IMR-90 (cell line): ENCODE results near the gene AOC2. TPM values are rescaled to one million over a fixed set of nuclear protein-coding genes. Genes with fewer than 3 reads are reported as not detected.

ENCODE experiments used
- ATAC-seq: fragments of 200-7000 bp; cut with Tn5 transposase; 2 replicates; pipeline ENCODE4 v1.9.1; 2020; ENCODE audit warnings: low read depth, mild to moderate bottlenecking, moderate library complexity
- BruUV-seq: library from RNA; stranded (reverse); fragments of 400-500 nt; replicated peaks from 2 replicates; lab custom pipeline; 2021; lab: Mats Ljungman, UMichigan
- CTCF ChIA-PET: fragments of 300-600 bp; formaldehyde crosslinking; extraction: SDS; loops from one replicate; lab custom pipeline; 2021; ENCODE audit warnings: antibody characterized with exemption; lab: Yijun Ruan, JAX
- POLR2A ChIA-PET: fragments of 300-600 bp; sonication (Branson Sonifier 250); formaldehyde crosslinking; loops from one replicate; lab custom pipeline; 2022; ENCODE audit warnings: antibody characterized with exemption; ENCODE audit not compliant: unreplicated experiment; lab: Charles Lee
- DNase-seq: peaks from one replicate; pipeline ENCODE4 v3.0.0; 2013
- H2AFZ ChIP-seq: replicated peaks from 2 replicates; pipeline ENCODE3; 2013; ENCODE audit warnings: low read length, mild to moderate bottlenecking; ENCODE audit not compliant: poor library complexity
- H2AK5ac ChIP-seq: 2 replicates; pipeline ENCODE4 v1.6.1; 2013; ENCODE audit warnings: low read depth, low read length, inconsistent platforms
- H2AK9ac ChIP-seq: replicated peaks from 2 replicates; pipeline ENCODE3; 2013; ENCODE audit warnings: mild to moderate bottlenecking, low read depth, low read length, moderate library complexity; ENCODE audit not compliant: poor library complexity
- H2BK120ac ChIP-seq: 2 replicates; pipeline ENCODE4 v1.6.1; 2013; ENCODE audit warnings: low read depth, low read length, inconsistent platforms
- H2BK15ac ChIP-seq: 3 replicates; pipeline ENCODE4 v1.6.1; 2013; ENCODE audit warnings: low read depth, low read length, inconsistent platforms
- H2BK20ac ChIP-seq: 2 replicates; pipeline ENCODE4 v1.6.1; 2013; ENCODE audit warnings: low read depth, mild to moderate bottlenecking, inconsistent platforms, low read length, moderate library complexity
- H2BK5ac ChIP-seq: 2 replicates; pipeline ENCODE4 v1.6.1; 2013; ENCODE audit warnings: mild to moderate bottlenecking, low read depth, low read length, inconsistent platforms; ENCODE audit not compliant: poor library complexity, severe bottlenecking
- H3K14ac ChIP-seq: replicated peaks from 2 replicates; pipeline ENCODE4 v1.6.1; 2013; ENCODE audit warnings: low read depth, low read length, inconsistent platforms
- H3K18ac ChIP-seq: 2 replicates; pipeline ENCODE4 v1.6.1; 2013; ENCODE audit warnings: low read depth, low read length, control low read depth
- H3K23ac ChIP-seq: 2 replicates; pipeline ENCODE4 v1.6.1; 2013; ENCODE audit warnings: low read depth, low read length, inconsistent platforms
- H3K27ac ChIP-seq: 2 replicates; pipeline ENCODE4 v1.5.1; 2013; ENCODE audit warnings: mild to moderate bottlenecking, control low read depth, low read length; ENCODE audit not compliant: insufficient read depth
- H3K27me3 ChIP-seq: 2 replicates; pipeline ENCODE4 v1.6.1; 2013; ENCODE audit warnings: low read length; ENCODE audit not compliant: control insufficient read depth, insufficient read depth
- H3K36me3 ChIP-seq: 2 replicates; pipeline ENCODE4 v1.6.1; 2013; ENCODE audit warnings: low read length, mixed read lengths; ENCODE audit not compliant: control insufficient read depth, insufficient read depth
- H3K4ac ChIP-seq: 2 replicates; pipeline ENCODE4 v1.6.1; 2013; ENCODE audit warnings: low read depth, low read length, inconsistent platforms
- H3K4me1 ChIP-seq: 2 replicates; pipeline ENCODE4 v1.6.1; 2013; ENCODE audit warnings: low read length, mixed read lengths; ENCODE audit not compliant: control insufficient read depth, insufficient read depth
- H3K4me2 ChIP-seq: 2 replicates; pipeline ENCODE4 v1.6.1; 2013; ENCODE audit warnings: low read depth, mild to moderate bottlenecking, control low read depth, low read length, moderate library complexity
- H3K4me3 ChIP-seq: 2 replicates; pipeline ENCODE4 v1.5.1; 2013; ENCODE audit warnings: low read depth, mild to moderate bottlenecking, control low read depth, low read length, moderate library complexity; ENCODE audit not compliant: insufficient read depth
- H3K56ac ChIP-seq: 2 replicates; pipeline ENCODE4 v1.6.1; 2013; ENCODE audit warnings: low read length, inconsistent platforms; ENCODE audit not compliant: insufficient read depth; ENCODE audit errors: extremely low read depth
- H3K79me1 ChIP-seq, 2 experiments: 2 replicates each; pipeline ENCODE4 v1.6.1; 2013; ENCODE audit warnings: low read length in 2 of 2, inconsistent platforms in 1 of 2, low read depth in 1 of 2
- H3K9ac ChIP-seq: 2 replicates; pipeline ENCODE4 v1.6.1; 2013; ENCODE audit warnings: low read depth, low read length, control low read depth
- H3K9me1 ChIP-seq: 2 replicates; pipeline ENCODE4 v1.6.1; 2013; ENCODE audit warnings: low read length, inconsistent platforms; ENCODE audit not compliant: insufficient read depth
- H3K9me3 ChIP-seq: 2 replicates; pipeline ENCODE4 v1.6.1; 2013; ENCODE audit warnings: low read length; ENCODE audit not compliant: control insufficient read depth, insufficient read depth
- H4K20me1 ChIP-seq: 2 replicates; pipeline ENCODE4 v1.6.1; 2013; ENCODE audit warnings: low read length, inconsistent platforms; ENCODE audit not compliant: insufficient read depth
- H4K5ac ChIP-seq: 2 replicates; pipeline ENCODE4 v1.6.1; 2013; ENCODE audit warnings: mild to moderate bottlenecking, low read depth, low read length, control low read depth
- H4K8ac ChIP-seq, 2 experiments: 2 replicates each; pipeline ENCODE4 v1.6.1; 2013; ENCODE audit warnings: low read depth in 2 of 2, low read length in 2 of 2, control low read depth in 1 of 2, inconsistent platforms in 1 of 2
- H4K91ac ChIP-seq: 2 replicates; pipeline ENCODE4 v1.6.1; 2013; ENCODE audit warnings: low read depth, low read length, inconsistent platforms; ENCODE audit not compliant: insufficient read depth
- SMC3 ChIP-seq: fragments of 150-350 bp; IDR thresholded peaks from 2 replicates; pipeline ENCODE4 v1.6.1; 2016; ENCODE audit warnings: low read depth, mild to moderate bottlenecking, antibody characterized with exemption, low read length, moderate library complexity
- WGBS, 2 experiments: methylation state at CpG; one replicate each; pipeline versions ENCODE4 v1.1.5 to v1.1.7; 2013; ENCODE audit warnings: missing lambda C conversion rate in 2 of 2; ENCODE audit not compliant: insufficient read length in 1 of 2; ENCODE audit errors: extremely low coverage in 2 of 2; 5-methylcytosine and 5-hydroxymethylcytosine counted together
- dilution Hi-C: fragments of 300-500 bp; cut with HindIII; formaldehyde crosslinking; loops from one replicate; pipeline ENCODE4 v1.14.3; 2018; ENCODE audit warnings: low sequenced_read_pairs; ENCODE audit not compliant: unreplicated experiment
- in situ Hi-C: fragments of 300-500 bp; cut with MboI; formaldehyde crosslinking; loops from 3 replicates; pipeline ENCODE4 v1.14.3; 2019; ENCODE audit warnings: low sequenced_read_pairs, inconsistent platforms, mixed read lengths
- intact Hi-C: fragments of 100-400 bp; cut with micrococcal nuclease; formaldehyde crosslinking; loops from 2 replicates; pipeline ENCODE4 v1.10.0; 2022
- polyA plus RNA-seq, 3 experiments: library from polyadenylated mRNA; depleted of rRNA; stranded (reverse); fragments of >200 nt; gene quantifications; 2 replicates each; pipeline ENCODE4 v1.2.3, GENCODE V29; 2012; ENCODE audit warnings: low replicate concordance in 1 of 3
- total RNA-seq: library from RNA; depleted of rRNA; stranded (reverse); fragments of >200 nt; gene quantifications from 2 replicates; pipeline ENCODE4 v1.2.3, GENCODE V29; 2012
- TF ChIP-seq, protein P1 (sequence below): fragments of 150-350 bp; IDR thresholded peaks from 2 replicates; pipeline ENCODE4 v1.6.1; 2017; ENCODE audit warnings: mild to moderate bottlenecking, antibody characterized with exemption, low read length, low read depth
- TF ChIP-seq, protein P2 (sequence below): fragments of 150-350 bp; IDR thresholded peaks from 2 replicates; pipeline ENCODE4 v1.6.1; 2016; ENCODE audit warnings: low read depth, mild to moderate bottlenecking, low read length, moderate library complexity, borderline replicate concordance

AOC2 gene
- total and polyA plus RNA-seq, 2 of the 4 experiments (the other 2 are of a cell fraction) = 0.36 to 0.41 TPM

DNA sequence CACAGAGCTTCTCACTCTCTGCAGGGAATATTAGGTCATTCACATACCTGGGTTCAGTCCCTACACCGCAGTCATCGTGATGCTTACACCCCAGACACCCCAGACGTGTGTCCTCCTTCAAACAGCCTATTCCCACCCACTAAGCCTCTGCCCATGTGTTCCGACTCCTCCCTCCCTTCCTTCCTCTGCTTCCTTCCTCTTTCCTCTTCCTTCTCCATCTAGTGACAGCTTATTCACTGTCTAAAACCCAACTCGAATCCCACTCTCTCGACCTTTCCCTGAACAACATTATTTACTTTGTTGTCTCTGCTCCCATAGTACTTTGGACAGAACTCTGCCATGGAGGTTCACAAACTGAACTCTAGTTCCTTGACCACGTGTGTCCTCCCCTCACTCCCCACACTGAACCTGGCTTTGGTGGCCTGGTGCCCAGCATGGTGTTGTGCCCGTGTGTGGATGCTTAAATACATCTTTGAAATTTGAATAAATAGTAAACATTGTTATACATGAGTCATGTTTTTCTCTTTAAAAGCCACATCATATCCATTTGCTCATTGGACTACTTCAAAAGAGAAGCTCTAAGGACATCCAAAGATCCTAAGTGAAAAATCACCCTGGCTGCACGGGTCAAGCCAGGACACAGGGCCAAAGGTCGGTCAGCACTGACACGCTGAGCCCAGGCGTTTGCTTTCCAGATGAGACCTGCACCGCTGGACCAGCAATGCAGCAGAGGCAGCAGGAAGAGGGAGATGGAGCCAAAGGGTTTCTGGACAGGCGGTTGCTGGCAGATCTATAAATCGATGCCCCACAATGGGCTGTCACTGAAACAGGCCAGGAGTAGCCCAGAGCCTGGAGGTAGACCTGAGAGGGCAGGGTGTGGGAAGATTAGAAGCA, 42.1 kb downstream of the AOC2 start:
- DNase-seq = no peak
- Histone ChIP-seq H3K79me1 (no peaks in the 10 kb centered on the region), H3K14ac (no peak overlapping the region), H3K18ac (no peak overlapping the region), H4K8ac (no peak overlapping the region), H2BK120ac (no peak overlapping the region), H3K36me3 (no peaks in the 10 kb centered on the region), H3K23ac (no peak overlapping the region), H2BK5ac (no peak overlapping the region), H2AK5ac (no peak overlapping the region), H3K9ac (no peak overlapping the region), H4K91ac (no peak overlapping the region), H4K20me1 (no peaks in the 10 kb centered on the region), H3K27ac (no peak overlapping the region), H3K4me1 (peaks cover 2% of the 10 kb centered on the region; the same call in 1 of the 2 replicates), H3K9me3 (no peaks in the 10 kb centered on the region), H2AFZ (no peak overlapping the region), H3K9me1 (peaks cover 4% of the 10 kb centered on the region; the same call in 1 of the 2 replicates), H2BK15ac (no peak overlapping the region), H4K5ac (no peak overlapping the region), H3K27me3 (peaks cover 17% of the 10 kb centered on the region), H3K4me2 (no peak overlapping the region), H3K4me3 (no peak overlapping the region), H2AK9ac (no peak overlapping the region), H2BK20ac (no peak overlapping the region), H3K56ac (no peak overlapping the region), H3K4ac (no peak overlapping the region)
- POLR2A ChIA-PET = no interaction called here
- BruUV-seq = no TSS peak
- ATAC-seq = peak; percentile 13; the same call in 1 of the 2 replicates
- intact Hi-C loops (no loop called here), dilution Hi-C loops (no loop called here), in situ Hi-C loops (loop anchor here (25.0 kb wide), 1 partner anchor 426 kb away; no protein-coding TSS in a partner anchor)
- CTCF ChIA-PET = no interaction called here
- WGBS, 2 experiments = 54% methylated on average over 10 of the region's 15 CpGs; no CpG with 5 or more reads in 1 of the 2 experiments
- TF ChIP-seq, protein P1, sequence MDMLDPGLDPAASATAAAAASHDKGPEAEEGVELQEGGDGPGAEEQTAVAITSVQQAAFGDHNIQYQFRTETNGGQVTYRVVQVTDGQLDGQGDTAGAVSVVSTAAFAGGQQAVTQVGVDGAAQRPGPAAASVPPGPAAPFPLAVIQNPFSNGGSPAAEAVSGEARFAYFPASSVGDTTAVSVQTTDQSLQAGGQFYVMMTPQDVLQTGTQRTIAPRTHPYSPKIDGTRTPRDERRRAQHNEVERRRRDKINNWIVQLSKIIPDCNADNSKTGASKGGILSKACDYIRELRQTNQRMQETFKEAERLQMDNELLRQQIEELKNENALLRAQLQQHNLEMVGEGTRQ = no peak
- no peak for TF ChIP-seq SMC3
- TF ChIP-seq, protein P2, sequence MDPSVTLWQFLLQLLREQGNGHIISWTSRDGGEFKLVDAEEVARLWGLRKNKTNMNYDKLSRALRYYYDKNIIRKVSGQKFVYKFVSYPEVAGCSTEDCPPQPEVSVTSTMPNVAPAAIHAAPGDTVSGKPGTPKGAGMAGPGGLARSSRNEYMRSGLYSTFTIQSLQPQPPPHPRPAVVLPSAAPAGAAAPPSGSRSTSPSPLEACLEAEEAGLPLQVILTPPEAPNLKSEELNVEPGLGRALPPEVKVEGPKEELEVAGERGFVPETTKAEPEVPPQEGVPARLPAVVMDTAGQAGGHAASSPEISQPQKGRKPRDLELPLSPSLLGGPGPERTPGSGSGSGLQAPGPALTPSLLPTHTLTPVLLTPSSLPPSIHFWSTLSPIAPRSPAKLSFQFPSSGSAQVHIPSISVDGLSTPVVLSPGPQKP = no peak
